GM21529 (cell line): Measurements from ENCODE around the gene FAM120C.

Experiments
- ATAC-seq: cut with Tn5 transposase; IDR thresholded peaks from one replicate; pipeline ENCODE4 v1.9.1; 2021; ENCODE audit not compliant: unreplicated experiment

Gene FAM120C

DNA sequence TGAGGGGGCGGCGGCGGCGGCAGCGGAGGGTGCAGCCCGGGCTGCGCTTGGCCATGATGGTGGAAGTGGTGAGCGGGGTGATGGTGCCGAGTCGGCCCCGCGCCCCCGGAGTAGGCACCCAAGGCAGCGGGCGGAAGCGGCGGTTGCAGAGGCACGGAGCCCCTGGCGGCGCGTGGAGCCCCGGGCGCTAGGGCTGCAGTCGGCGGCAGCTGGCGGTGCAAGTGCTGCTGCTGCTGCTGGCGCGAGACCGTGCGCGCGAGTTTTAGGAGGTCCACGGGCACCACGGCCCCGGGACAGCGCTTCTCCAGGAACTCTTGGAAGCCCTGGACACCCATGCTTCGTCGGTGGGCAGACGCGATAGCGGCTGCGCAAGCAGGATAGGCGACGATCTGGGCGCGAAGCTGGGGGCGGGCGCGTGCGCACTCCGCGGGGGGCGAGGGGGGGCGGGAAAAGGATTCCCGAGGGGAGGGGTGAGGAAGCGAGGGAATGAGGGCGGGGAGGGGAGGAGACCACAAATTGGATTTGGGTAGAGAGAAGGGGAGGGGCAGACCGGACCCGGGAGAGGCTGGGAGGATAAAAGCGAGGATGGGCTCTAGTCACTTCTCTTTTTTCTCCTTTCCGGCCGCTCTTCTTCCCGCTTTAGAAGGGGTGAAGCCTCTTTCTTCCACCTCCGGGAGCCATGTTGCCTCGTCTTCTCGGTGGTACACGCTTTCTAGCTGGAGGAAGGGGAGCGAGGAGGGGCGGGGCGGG lies at the start of gene FAM120C:
Gene FAM120C, minus strand, starts transcription at position 391 of the 750 bp plus-strand sequence. Its CDS starts 56 bp downstream, at position 335.
- ATAC-seq, result peak; percentile 39

GRCh38 chrX:54230435-54231148 lies 47.5 kb upstream of the FAM120C start:
- no peak for ATAC-seq

- no peak for ATAC-seq
Measured at GRCh38 chrX:54223581-54223980, 40.5 kb upstream of the FAM120C start.

GRCh38 chrX:54213603-54214002 lies 30.5 kb upstream of the FAM120C start:
- ATAC-seq, result no peak

- no peak for ATAC-seq
Measured at GRCh38 chrX:54208531-54208930, 25.5 kb upstream of the FAM120C start.

GRCh38 chrX:54198262-54198661 lies 15.2 kb upstream of the FAM120C start:
- ATAC-seq, result no peak

GRCh38 chrX:54194982-54195588 lies 12.0 kb upstream of the FAM120C start:
- no peak for ATAC-seq

DNA sequence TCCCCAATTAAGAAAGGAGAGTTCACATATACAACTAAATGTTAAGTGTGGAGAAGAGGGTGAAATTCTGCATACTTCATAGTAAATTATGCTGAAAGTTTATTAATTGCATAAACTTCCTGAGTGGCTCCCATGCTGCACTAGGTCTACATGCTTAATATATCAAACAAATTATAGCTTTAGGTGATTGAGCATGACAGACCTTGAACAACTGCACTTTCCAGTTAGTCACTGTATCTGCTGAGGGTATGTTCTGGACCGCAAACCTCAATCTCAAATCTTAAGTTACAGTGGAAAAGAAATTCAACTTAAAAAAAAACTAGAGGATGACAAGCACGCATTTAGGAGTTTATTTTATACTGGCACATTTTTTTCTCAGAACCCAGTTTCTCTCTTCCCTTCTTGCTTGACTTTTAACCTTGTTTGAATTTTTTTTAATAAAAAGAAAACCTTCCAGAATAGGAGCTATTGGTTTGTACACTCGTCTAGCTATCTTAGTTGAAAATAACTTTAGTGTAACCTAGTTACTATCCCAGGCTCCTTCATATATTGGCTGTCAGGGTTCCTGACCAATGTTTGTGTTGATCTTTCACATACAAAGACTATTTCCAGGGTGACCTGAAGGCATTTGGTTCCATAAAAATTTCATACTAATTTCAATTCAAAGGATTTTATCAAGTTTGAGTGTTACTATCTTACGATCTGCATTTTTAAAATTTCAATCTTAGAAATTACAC lies 10.2 kb upstream of the FAM120C start:
- no peak for ATAC-seq

- no peak for ATAC-seq
Measured at GRCh38 chrX:54184474-54184873, 1.4 kb upstream of the FAM120C start.

- peak; percentile 59 for ATAC-seq
Measured at GRCh38 chrX:54182194-54182863, 725 bp downstream of the FAM120C start.

GRCh38 chrX:54181202-54181953 lies 1.7 kb downstream of the FAM120C start:
- ATAC-seq, result no peak

DNA sequence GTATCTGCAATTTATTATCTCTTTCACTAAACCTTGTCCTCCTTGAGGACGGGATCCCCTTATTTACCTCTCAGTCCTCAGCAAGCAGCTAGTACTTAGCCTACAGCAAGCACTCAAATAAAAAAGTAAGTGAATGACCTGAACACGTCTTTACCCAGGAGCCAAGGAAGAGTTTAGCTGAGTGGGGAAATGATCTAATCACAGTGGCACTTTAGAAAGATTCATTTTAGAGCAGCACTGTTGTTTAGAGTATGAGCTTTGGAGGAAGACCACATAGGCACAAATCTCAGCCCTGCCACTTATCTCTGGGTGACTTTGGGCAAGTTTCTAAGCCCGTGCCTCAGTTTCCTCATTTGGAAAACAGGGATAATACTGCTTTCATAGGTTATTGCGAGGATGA lies 2.7 kb downstream of the FAM120C start:
- ATAC-seq, result no peak

DNA sequence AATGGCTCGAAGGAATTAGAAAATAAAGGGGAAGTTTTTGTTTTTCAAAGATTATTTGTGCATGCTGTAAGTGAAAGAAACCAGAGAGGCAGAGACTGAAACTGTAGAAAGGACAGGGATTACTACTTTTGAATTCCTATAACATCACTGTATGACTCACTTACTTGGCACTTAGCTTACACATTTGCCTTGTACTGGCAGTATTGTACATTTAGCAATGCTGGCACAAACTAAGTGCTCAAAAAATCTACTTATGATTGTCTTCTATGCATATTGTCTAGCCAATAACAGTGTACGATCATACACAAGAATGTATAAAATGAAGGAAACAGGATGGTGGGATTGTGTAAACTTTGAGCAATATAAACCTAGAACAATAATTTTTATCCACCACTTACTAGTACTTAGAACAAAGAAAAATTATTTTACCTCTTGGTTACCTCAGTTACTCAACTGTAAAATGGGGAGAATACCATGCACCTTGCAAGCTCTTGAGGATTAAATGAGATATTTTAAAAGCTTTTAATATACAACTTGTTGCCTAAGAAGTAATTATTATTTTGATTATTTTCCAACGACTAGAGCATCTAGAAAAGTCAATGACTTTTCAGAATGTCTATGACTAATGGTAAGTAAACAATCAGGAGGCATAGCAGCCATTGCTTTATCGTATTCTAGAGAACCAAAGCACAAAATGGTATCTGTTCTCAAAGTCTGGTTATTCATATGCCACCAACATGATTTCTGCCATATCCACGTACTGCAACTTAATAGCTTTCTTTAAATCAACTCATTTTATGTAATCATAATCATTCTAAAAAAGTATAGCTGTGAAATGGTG lies 4.7 kb downstream of the FAM120C start:
- peak; percentile 35 for ATAC-seq

- ATAC-seq, result no peak
Measured at GRCh38 chrX:54177306-54177705, 5.7 kb downstream of the FAM120C start.

- ATAC-seq, result no peak
Measured at GRCh38 chrX:54173791-54174190, 9.3 kb downstream of the FAM120C start.

- no peak for ATAC-seq
Measured at GRCh38 chrX:54172455-54172854, 10.6 kb downstream of the FAM120C start.

DNA sequence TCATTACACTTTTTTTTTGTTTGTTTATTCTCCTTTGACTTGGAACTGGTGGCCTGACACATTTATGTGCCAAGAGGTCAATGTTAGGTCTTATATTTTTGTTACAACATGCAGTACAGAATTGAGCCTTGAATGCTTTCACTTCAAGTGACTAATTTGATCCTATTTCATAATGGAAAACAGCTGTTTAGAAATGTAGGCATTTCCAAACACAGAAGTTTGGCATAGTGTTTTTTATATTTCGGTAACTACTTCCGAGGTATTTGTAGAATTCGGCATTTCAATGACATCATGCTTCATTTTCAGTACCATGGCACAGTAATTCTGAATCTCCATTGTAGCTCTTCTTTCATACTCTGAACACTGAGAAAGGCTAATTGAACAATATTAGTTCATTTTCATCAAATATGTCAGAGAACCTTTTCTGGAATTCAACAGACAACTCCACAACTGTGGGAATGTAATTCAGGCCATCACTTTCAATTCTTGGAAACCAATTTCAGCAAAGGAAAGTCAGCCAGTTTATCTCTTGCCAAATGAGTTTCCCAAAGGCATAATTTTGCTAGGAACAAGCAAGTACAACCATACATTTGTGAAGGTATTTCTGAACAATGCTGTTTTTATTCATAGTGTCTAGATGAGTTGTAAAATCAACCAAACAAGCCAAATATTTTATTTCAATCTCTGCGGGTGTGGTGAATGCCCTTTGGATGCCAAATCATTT lies 11.4 kb downstream of the FAM120C start:
- ATAC-seq, result no peak

DNA sequence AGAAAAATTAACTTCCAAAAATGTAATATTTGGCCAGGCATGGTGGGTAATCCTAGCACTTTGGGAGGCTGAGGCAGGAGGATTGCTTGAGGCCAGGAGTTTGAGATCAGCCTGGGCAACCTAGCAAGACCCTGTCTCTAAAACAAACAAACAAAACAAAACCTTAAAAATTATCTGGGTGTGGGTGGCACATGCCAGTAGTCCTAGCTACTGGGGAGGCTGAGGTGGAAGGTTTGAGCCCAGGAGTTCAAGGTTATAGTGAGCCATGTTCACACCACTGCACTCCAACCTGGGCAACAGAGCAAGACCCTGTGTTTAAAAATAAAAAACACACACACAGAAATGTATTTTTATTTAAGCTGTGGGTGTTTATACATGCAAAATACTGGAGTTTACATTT lies 12.0 kb downstream of the FAM120C start:
- no peak for ATAC-seq

GRCh38 chrX:54166915-54167314 lies 16.1 kb downstream of the FAM120C start:
- no peak for ATAC-seq
